ENCODE data around the gene TNNT2. TPM values are rescaled to one million over a fixed set of nuclear protein-coding genes. Genes with fewer than 3 reads are reported as not detected.

TNNT2 gene
- total RNA-seq, 2 experiments from 2014 or later: not detected

- Mint-ChIP-seq H3K9me3 (no peaks in the 10 kb centered on the region), H3K4me3 (no peak overlapping the region), H3K4me1 (no peaks in the 10 kb centered on the region), H3K27me3 (peaks cover 18% of the 10 kb centered on the region), H3K27ac (no peak overlapping the region), H3K36me3 (no peaks in the 10 kb centered on the region)
- no peak for ATAC-seq (ENCODE audit: low read depth)
- no peak for DNase-seq
- POLR2A ChIA-PET: no interaction called here
These were observed 40.6 kb downstream of the TNNT2 start for GRCh38 chr1:201336711-201337450.

GRCh38 chr1:201335901-201336300 lies 41.6 kb downstream of the TNNT2 start:
- POLR2A ChIA-PET: no interaction called here
- no peak for ATAC-seq (ENCODE audit: low read depth)

GRCh38 chr1:201335174-201335870 lies 42.2 kb downstream of the TNNT2 start:
- Mint-ChIP-seq H3K27ac (no peak overlapping the region), H3K9me3 (no peaks in the 10 kb centered on the region), H3K27me3 (peaks cover 10% of the 10 kb centered on the region), H3K36me3 (no peaks in the 10 kb centered on the region), H3K4me3 (no peak overlapping the region), H3K4me1 (no peaks in the 10 kb centered on the region)
- ATAC-seq (ENCODE audit: low read depth) (no peak), DNase-seq (no peak)
- POLR2A ChIA-PET: no interaction called here

More at GRCh38 chr1:201335901-201336300, 41.6 kb downstream of the TNNT2 start:
- H3K4me1 Mint-ChIP-seq: no peaks in the 10 kb centered on the region
- H3K27ac Mint-ChIP-seq: no peak overlapping the region
- no peaks in the 10 kb centered on the region for H3K9me3 Mint-ChIP-seq
- H3K4me3 Mint-ChIP-seq: no peak overlapping the region
- no peaks in the 10 kb centered on the region for H3K36me3 Mint-ChIP-seq
- DNase-seq: no peak
- H3K27me3 Mint-ChIP-seq: peaks cover 13% of the 10 kb centered on the region

GRCh38 chr1:201334325-201335173 lies 42.9 kb downstream of the TNNT2 start:
- no peak overlapping the region for H3K4me3 Mint-ChIP-seq
- H3K4me1 Mint-ChIP-seq: no peaks in the 10 kb centered on the region
- H3K27me3 Mint-ChIP-seq: peaks cover 11% of the 10 kb centered on the region
- ATAC-seq (ENCODE audit: low read depth) (no peak), DNase-seq (no peak)
- no peaks in the 10 kb centered on the region for H3K36me3 Mint-ChIP-seq
- no peak overlapping the region for H3K27ac Mint-ChIP-seq
- POLR2A ChIA-PET: no interaction called here
- H3K9me3 Mint-ChIP-seq: no peaks in the 10 kb centered on the region

GRCh38 chr1:201332616-201333335 lies 44.7 kb downstream of the TNNT2 start:
- no peak overlapping the region for H3K27ac Mint-ChIP-seq
- ATAC-seq (ENCODE audit: low read depth): no peak
- no peaks in the 10 kb centered on the region for H3K9me3 Mint-ChIP-seq
- no peak overlapping the region for H3K4me3 Mint-ChIP-seq
- H3K27me3 Mint-ChIP-seq: peaks cover 8% of the 10 kb centered on the region
- H3K36me3 Mint-ChIP-seq: no peaks in the 10 kb centered on the region
- no peak for DNase-seq
- H3K4me1 Mint-ChIP-seq: no peaks in the 10 kb centered on the region
- POLR2A ChIA-PET: no interaction called here

- H3K27me3 Mint-ChIP-seq: peaks cover 8% of the 10 kb centered on the region
- H3K4me3 Mint-ChIP-seq: no peak overlapping the region
- POLR2A ChIA-PET: no interaction called here
- H3K27ac Mint-ChIP-seq: no peak overlapping the region
- DNase-seq (no peak), ATAC-seq (ENCODE audit: low read depth) (no peak)
- H3K4me1 Mint-ChIP-seq: no peaks in the 10 kb centered on the region
- no peaks in the 10 kb centered on the region for H3K36me3 Mint-ChIP-seq
- no peaks in the 10 kb centered on the region for H3K9me3 Mint-ChIP-seq
These were observed 45.5 kb downstream of the TNNT2 start for GRCh38 chr1:201332021-201332420.

GRCh38 chr1:201331166-201331565 lies 46.3 kb downstream of the TNNT2 start:
- POLR2A ChIA-PET: no interaction called here
- no peak for ATAC-seq (ENCODE audit: low read depth)
- H3K9me3 Mint-ChIP-seq: no peaks in the 10 kb centered on the region
- no peak for DNase-seq
- H3K36me3 Mint-ChIP-seq: no peaks in the 10 kb centered on the region
- H3K4me1 Mint-ChIP-seq: no peaks in the 10 kb centered on the region
- H3K27me3 Mint-ChIP-seq: peaks cover 5% of the 10 kb centered on the region
- no peak overlapping the region for H3K4me3 Mint-ChIP-seq
- H3K27ac Mint-ChIP-seq: no peak overlapping the region

- peaks cover 5% of the 10 kb centered on the region for H3K27me3 Mint-ChIP-seq
- no peaks in the 10 kb centered on the region for H3K4me1 Mint-ChIP-seq
- no peaks in the 10 kb centered on the region for H3K36me3 Mint-ChIP-seq
- H3K9me3 Mint-ChIP-seq: no peaks in the 10 kb centered on the region
- H3K27ac Mint-ChIP-seq: no peak overlapping the region
- POLR2A ChIA-PET: no interaction called here
- DNase-seq: no peak
- no peak for ATAC-seq (ENCODE audit: low read depth)
- no peak overlapping the region for H3K4me3 Mint-ChIP-seq
These were observed 46.9 kb downstream of the TNNT2 start for GRCh38 chr1:201330541-201330940.

GRCh38 chr1:201329801-201330200 lies 47.7 kb downstream of the TNNT2 start:
- ATAC-seq (ENCODE audit: low read depth) (no peak), DNase-seq (no peak)
- Mint-ChIP-seq H3K36me3 (no peaks in the 10 kb centered on the region), H3K4me1 (no peaks in the 10 kb centered on the region), H3K4me3 (no peak overlapping the region), H3K27ac (no peak overlapping the region), H3K27me3 (peaks cover 5% of the 10 kb centered on the region), H3K9me3 (no peaks in the 10 kb centered on the region)
- POLR2A ChIA-PET: no interaction called here

- Mint-ChIP-seq H3K27ac (no peak overlapping the region), H3K9me3 (no peaks in the 10 kb centered on the region), H3K27me3 (peaks cover 6% of the 10 kb centered on the region), H3K4me3 (no peak overlapping the region), H3K4me1 (no peaks in the 10 kb centered on the region), H3K36me3 (no peaks in the 10 kb centered on the region)
- no peak for DNase-seq
- POLR2A ChIA-PET: no interaction called here
- no peak for ATAC-seq (ENCODE audit: low read depth)
These were observed 48.2 kb downstream of the TNNT2 start for GRCh38 chr1:201329286-201329685.

GRCh38 chr1:201328576-201328975 lies 48.9 kb downstream of the TNNT2 start:
- POLR2A ChIA-PET: no interaction called here
- Mint-ChIP-seq H3K4me3 (no peak overlapping the region), H3K4me1 (no peaks in the 10 kb centered on the region), H3K27me3 (peaks cover 7% of the 10 kb centered on the region), H3K9me3 (no peaks in the 10 kb centered on the region), H3K36me3 (no peaks in the 10 kb centered on the region), H3K27ac (no peak overlapping the region)
- DNase-seq: no peak
- ATAC-seq (ENCODE audit: low read depth): no peak

- Mint-ChIP-seq H3K27me3 (peaks cover 7% of the 10 kb centered on the region), H3K4me1 (no peaks in the 10 kb centered on the region), H3K27ac (no peak overlapping the region), H3K36me3 (no peaks in the 10 kb centered on the region), H3K4me3 (no peak overlapping the region), H3K9me3 (no peaks in the 10 kb centered on the region)
- POLR2A ChIA-PET: no interaction called here
- DNase-seq (no peak), ATAC-seq (ENCODE audit: low read depth) (no peak)
These were observed 49.7 kb downstream of the TNNT2 start for GRCh38 chr1:201327687-201328240.

- Mint-ChIP-seq H3K4me1 (no peaks in the 10 kb centered on the region), H3K4me3 (no peak overlapping the region), H3K9me3 (no peaks in the 10 kb centered on the region), H3K27me3 (peaks cover 7% of the 10 kb centered on the region), H3K36me3 (no peaks in the 10 kb centered on the region), H3K27ac (no peak overlapping the region)
- DNase-seq (no peak), ATAC-seq (ENCODE audit: low read depth) (no peak)
- POLR2A ChIA-PET: no interaction called here
These were observed 50.8 kb downstream of the TNNT2 start for GRCh38 chr1:201326710-201327109.

All from activated naive CD8-positive, alpha-beta T cell treated with anti-CD3 and anti-CD28 coated beads, Interleukin-2, amount 10 ng/mL, durations not matched to agents 7 days and 5 days (primary cell).